K562 (cell line): ENCODE results near the gene CENPX. TPM values are rescaled to one million over a fixed set of nuclear protein-coding genes. Genes with fewer than 3 reads are reported as not detected.

Experiments
- CXXC5 ChIP-seq: fragments of 250-450 bp; sonication (Bioruptor Pico); IDR thresholded peaks from 2 replicates; pipeline ENCODE4 v1.8.0; 2022; ENCODE audit warnings: inconsistent platforms, mild to moderate bottlenecking, moderate library complexity
- E4F1 ChIP-seq: fragments of 250-450 bp; sonication (Bioruptor Pico); IDR thresholded peaks from 2 replicates; pipeline ENCODE4 v1.5.0; 2021; ENCODE audit warnings: mild to moderate bottlenecking, borderline replicate concordance
- FIP1L1 ChIP-seq: fragments of 200-400 bp; formaldehyde crosslinking; IDR thresholded peaks from 2 replicates; pipeline ENCODE4 v1.6.1; 2018; ENCODE audit warnings: mild to moderate bottlenecking, low read depth, low read length; ENCODE audit not compliant: poor library complexity, severe bottlenecking
- HMGXB4 ChIP-seq: sonication (generic); formaldehyde crosslinking; IDR thresholded peaks from 2 replicates; pipeline ENCODE4 v1.8.1; 2023; ENCODE audit warnings: mild to moderate bottlenecking, missing genetic modification reagents
- JUND ChIP-seq, 2 experiments: IDR thresholded peaks; 2 replicates in 1 of 2; 3 replicates in 1 of 2; pipeline ENCODE4 v1.6.1; 2011; ENCODE audit warnings: borderline replicate concordance in 2 of 2, low read depth in 2 of 2, low read length in 2 of 2, improper control_type of control experiment in 1 of 2, missing biosample characterization in 1 of 2, missing genetic modification characterization in 1 of 2, missing genetic modification reagents in 1 of 2
- MYBL2 ChIP-seq, 2 experiments: fragments of 450-650 bp in 1 of 2; sonication (generic) in 1 of 2; formaldehyde crosslinking in 1 of 2; IDR thresholded peaks; 2 replicates each; pipeline versions ENCODE4 v1.6.1 to v1.8.1; 2017 to 2022; ENCODE audit warnings: borderline replicate concordance in 1 of 2, inconsistent platforms in 1 of 2, low read depth in 1 of 2, mild to moderate bottlenecking in 1 of 2, missing genetic modification reagents in 1 of 2, moderate library complexity in 1 of 2
- PHF21A ChIP-seq: fragments of 450-650 bp; IDR thresholded peaks from 2 replicates; pipeline ENCODE4 v1.6.1; 2017; ENCODE audit warnings: low read depth, borderline replicate concordance
- PHF8 ChIP-seq: fragments of 200-600 bp; sonication (generic); IDR thresholded peaks from 2 replicates; pipeline ENCODE4 v1.6.1; 2012; ENCODE audit warnings: mixed run types, mild to moderate bottlenecking, inconsistent platforms, low read length, moderate library complexity, borderline replicate concordance
- RAD21 ChIP-seq, 2 experiments: fragments of 250-450 bp in 1 of 2; fragments of 450-650 bp in 1 of 2; sonication (Bioruptor Pico) in 1 of 2; formaldehyde crosslinking in 1 of 2; IDR thresholded peaks in 1 of 2; conservative IDR thresholded peaks in 1 of 2; 2 replicates each; pipeline versions ENCODE4 v1.4.0 to v1.8.0; 2020 to 2022; ENCODE audit warnings: mild to moderate bottlenecking in 2 of 2, moderate library complexity in 1 of 2
- RNF2 ChIP-seq: sonication (generic); IDR thresholded peaks from 2 replicates; pipeline ENCODE4 v1.6.1; 2016
- SAP30 ChIP-seq: fragments of 200-600 bp; sonication (generic); IDR thresholded peaks from 2 replicates; pipeline ENCODE4 v1.6.1; 2012; ENCODE audit warnings: borderline replicate concordance, low read depth, mild to moderate bottlenecking, moderate library complexity, low read length, control low read depth, inconsistent platforms; ENCODE audit not compliant: insufficient read depth, poor library complexity, severe bottlenecking
- TGIF2 ChIP-seq: sonication (generic); formaldehyde crosslinking; IDR thresholded peaks from 2 replicates; pipeline ENCODE4 v1.8.1; 2022; ENCODE audit warnings: mild to moderate bottlenecking, missing genetic modification reagents, moderate library complexity
- U2AF2 ChIP-seq: fragments of 200-400 bp; formaldehyde crosslinking; optimal IDR thresholded peaks from 2 replicates; pipeline ENCODE3; 2017; ENCODE audit warnings: low read depth, mild to moderate bottlenecking, low read length
- XRCC3 ChIP-seq: fragments of 450-650 bp; IDR thresholded peaks from 2 replicates; pipeline ENCODE4 v1.6.1; 2017; ENCODE audit warnings: mild to moderate bottlenecking, moderate library complexity
- YY1 ChIP-seq, 3 experiments: IDR thresholded peaks; 2 replicates each; pipeline ENCODE4 v1.6.1; 2011; ENCODE audit warnings: low read length in 2 of 3, mild to moderate bottlenecking in 2 of 3, moderate library complexity in 2 of 3, borderline replicate concordance in 1 of 3, control low read depth in 1 of 3, low read depth in 1 of 3; ENCODE audit not compliant: insufficient read depth in 3 of 3, insufficient replicate concordance in 2 of 3, control insufficient read depth in 1 of 3, insufficient read length in 1 of 3; ENCODE audit errors: extremely low read depth in 1 of 3
- ZBTB7A ChIP-seq: IDR thresholded peaks from 2 replicates; pipeline ENCODE4 v1.6.1; 2011; ENCODE audit warnings: low read depth, mild to moderate bottlenecking, low read length, moderate library complexity, borderline replicate concordance; ENCODE audit not compliant: control insufficient read depth
- ZBTB9 ChIP-seq: fragments of 450-650 bp; formaldehyde crosslinking; IDR thresholded peaks from 2 replicates; pipeline ENCODE4 v1.4.0; 2020; ENCODE audit warnings: mild to moderate bottlenecking, moderate library complexity
- ZNF79 ChIP-seq: fragments of 250-450 bp; sonication (Bioruptor Pico); IDR thresholded peaks from 2 replicates; pipeline ENCODE4 v1.4.0; 2020; ENCODE audit warnings: low read depth, mild to moderate bottlenecking, moderate library complexity
- polyA plus RNA-seq, 8 experiments: library from polyadenylated mRNA; depleted of rRNA in 4 of 8; stranded (reverse) in 5 of 8; unstranded in 3 of 8; fragments of >200 nt; fragmentation: Nextera tagmentation in 2 of 8; fragmentation: Illumina TruSeq in 1 of 8; extraction: Ambion mirVana in 2 of 8; extraction: Trizol in 1 of 8; gene quantifications; 2 replicates each; pipeline versions ENCODE4 v1.2.1 to v1.2.3, GENCODE V29; 2011 to 2014; ENCODE audit warnings: inconsistent platforms in 1 of 8, missing spikeins in 1 of 8
- total RNA-seq, 7 experiments: library from RNA; depleted of rRNA in 6 of 7; stranded (reverse); fragments of >200 nt in 6 of 7; fragmentation: Illumina TruSeq in 2 of 7; extraction: Trizol in 2 of 7; gene quantifications; 2 replicates each; pipeline versions ENCODE4 v1.2.1 to v1.2.3, GENCODE V29; 2011 to 2021; ENCODE audit warnings: low replicate concordance in 1 of 7

The CENPX gene
- total and polyA plus RNA-seq, 9 of the 15 experiments (the other 6 are each of a cell fraction or from before 2014, with no cell fraction given) = 32.7 to 352 (median 127) TPM

- TF ChIP-seq E4F1 (CRISPR knock-in tag) = no peak
- TF ChIP-seq FIP1L1 = peak; percentile 85
- TF ChIP-seq HMGXB4 (CRISPR knock-in tag) = peak; percentile 98
- peak; percentile 71 for TF ChIP-seq RNF2
- peak; percentile 88; the same call in 1 of the 2 replicates for TF ChIP-seq PHF8
- TF ChIP-seq ZBTB7A = peak; percentile 76
- TF ChIP-seq CXXC5 (CRISPR knock-in tag) = peak; percentile 86
- no peak for TF ChIP-seq MYBL2 (IDR thresholded peaks at IDR 0.05; ENCODE audit: low read depth)
- TF ChIP-seq MYBL2 (CRISPR knock-in tag; IDR thresholded peaks at IDR 0.05; ENCODE audit: borderline replicate concordance) = no peak
- TF ChIP-seq JUND (IDR thresholded peaks at IDR 0.05; ENCODE audit: borderline replicate concordance, low read depth, low read length) = peak; percentile 5
- no peak; the same call in 2 of the 3 replicates for TF ChIP-seq JUND (tag; IDR thresholded peaks at IDR 0.05; ENCODE audit: borderline replicate concordance, low read depth, low read length)
- peak; percentile 64; the same call in 1 of the 2 replicates for TF ChIP-seq ZBTB9 (CRISPR knock-in tag)
- no peak for TF ChIP-seq ZNF79 (CRISPR knock-in tag)
- TF ChIP-seq YY1 (IDR thresholded peaks at IDR 0.05; ENCODE audit: borderline replicate concordance in 1 of 3, control insufficient read depth in 1 of 3, extremely low read depth in 1 of 3, insufficient read depth in 3 of 3, insufficient read length in 1 of 3, insufficient replicate concordance in 2 of 3, low read depth in 1 of 3, low read length in 2 of 3) = peak in 1 of 3 experiments; percentile 80
- 0 out of 2 replicates have a peak, but pooled peaks have one; percentile 44 for TF ChIP-seq PHF21A
- TF ChIP-seq SAP30 = peak; percentile 87
- TF ChIP-seq RAD21 (CRISPR knock-in tag; conservative IDR thresholded peaks at IDR 0.05 in 1 of 2, IDR thresholded peaks at IDR 0.05 in 1 of 2) = peak; percentile 31 to 50
- peak; percentile 56; the same call in 1 of the 2 replicates for TF ChIP-seq TGIF2 (CRISPR knock-in tag)
- no peak for TF ChIP-seq U2AF2
- TF ChIP-seq XRCC3 = no peak
Measured at GRCh38 chr17:82037092-82037888, 14.6 kb upstream of the CENPX start, which contains the start of gene DCXR (continued).
